Left renal pelvis (tissue), 4 donors: Measurements from ENCODE around the gene GLDC. TPM values are rescaled to one million over a fixed set of nuclear protein-coding genes. Genes with fewer than 3 reads are reported as not detected.
A peak's percentile ranks its signal among the peaks of the same experiment; 100 is the strongest.
"Not testable (repeated sequence)": the region's sequence is repeated elsewhere in the genome, so short reads cannot be mapped to it uniquely, and the experiment has no call there.

Experiments used
- DNase-seq, 4 donors: peaks; one replicate each; pipeline ENCODE4 v3.0.0-alpha.2; 2013; ENCODE audit warnings: low read depth in 4 of 4, low spot score in 3 of 4
- polyA plus RNA-seq, 4 donors: library from polyadenylated mRNA; unstranded; fragments of 120-200 nt; gene quantifications; one replicate each; pipeline ENCODE4 v1.2.1, GENCODE V29; 2013; ENCODE audit not compliant: insufficient read length in 4 of 4

The GLDC gene
- polyA plus RNA-seq, 4 donors: 1.5 to 23.6 (median 19.8) TPM

- DNase-seq: no peak
Measured at GRCh38 chr9:6665628-6666027, 20.1 kb upstream of the GLDC start.

- DNase-seq: no peak
Measured at GRCh38 chr9:6664204-6664680, 18.7 kb upstream of the GLDC start.

- no peak for DNase-seq
Measured at GRCh38 chr9:6660512-6660911, 15.0 kb upstream of the GLDC start.

GRCh38 chr9:6658628-6659353 is 13.3 kb upstream of the GLDC start:
- no peak for DNase-seq

- no peak for DNase-seq
Measured at GRCh38 chr9:6656614-6657300, 11.2 kb upstream of the GLDC start.

DNA sequence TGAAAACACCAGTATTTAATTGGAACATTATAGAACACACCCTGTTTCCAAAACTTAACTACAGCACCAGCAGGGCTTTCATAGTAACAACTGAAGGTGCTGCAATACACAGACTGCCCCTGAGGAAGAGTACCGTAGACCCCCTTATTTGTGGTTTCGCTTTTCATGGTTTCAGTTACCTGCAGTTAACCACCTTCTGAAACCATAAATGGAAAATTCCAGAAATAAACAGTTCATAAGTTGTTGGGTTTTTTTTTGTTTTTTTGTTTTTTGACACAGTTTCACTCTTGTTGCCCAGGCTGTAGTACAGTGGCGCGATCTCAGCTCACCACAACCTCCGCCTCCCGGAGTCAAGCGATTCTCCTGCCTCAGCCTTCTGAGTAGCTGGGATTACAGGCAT is 9.5 kb upstream of the GLDC start:
- no peak for DNase-seq

DNA sequence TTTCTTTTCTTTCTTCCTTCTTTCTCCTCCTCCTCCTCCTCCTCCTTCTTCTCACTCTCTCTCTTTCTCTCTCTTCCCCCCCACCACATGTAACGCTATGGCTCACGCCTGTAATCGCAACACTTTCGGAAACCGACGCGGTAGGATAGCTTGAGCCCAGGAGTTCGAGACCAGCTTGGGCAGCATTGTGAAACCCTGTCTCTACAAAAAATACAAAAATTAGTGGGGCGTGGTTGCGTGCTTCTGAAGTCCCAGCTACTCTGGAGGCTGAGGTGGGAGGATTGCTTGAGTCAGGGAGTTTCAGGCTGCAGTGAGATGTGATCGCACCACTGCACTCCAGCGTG is 736 bp upstream of the GLDC start:
- no peak for DNase-seq

DNA sequence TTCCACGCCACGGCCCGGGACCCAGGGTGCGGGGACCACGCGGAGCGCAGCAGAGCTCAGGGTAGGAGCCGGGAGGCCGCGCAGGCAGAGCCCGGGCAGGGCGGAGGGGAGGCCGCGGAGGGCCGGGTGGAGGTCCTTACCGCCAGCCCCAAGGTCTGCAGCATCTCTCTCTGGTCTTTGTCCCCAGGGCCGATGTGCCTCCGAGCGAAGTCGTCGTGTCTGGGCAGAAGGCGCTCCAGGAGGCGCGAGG is 499 bp downstream of the GLDC start:
- DNase-seq: not testable (repeated sequence)

DNA sequence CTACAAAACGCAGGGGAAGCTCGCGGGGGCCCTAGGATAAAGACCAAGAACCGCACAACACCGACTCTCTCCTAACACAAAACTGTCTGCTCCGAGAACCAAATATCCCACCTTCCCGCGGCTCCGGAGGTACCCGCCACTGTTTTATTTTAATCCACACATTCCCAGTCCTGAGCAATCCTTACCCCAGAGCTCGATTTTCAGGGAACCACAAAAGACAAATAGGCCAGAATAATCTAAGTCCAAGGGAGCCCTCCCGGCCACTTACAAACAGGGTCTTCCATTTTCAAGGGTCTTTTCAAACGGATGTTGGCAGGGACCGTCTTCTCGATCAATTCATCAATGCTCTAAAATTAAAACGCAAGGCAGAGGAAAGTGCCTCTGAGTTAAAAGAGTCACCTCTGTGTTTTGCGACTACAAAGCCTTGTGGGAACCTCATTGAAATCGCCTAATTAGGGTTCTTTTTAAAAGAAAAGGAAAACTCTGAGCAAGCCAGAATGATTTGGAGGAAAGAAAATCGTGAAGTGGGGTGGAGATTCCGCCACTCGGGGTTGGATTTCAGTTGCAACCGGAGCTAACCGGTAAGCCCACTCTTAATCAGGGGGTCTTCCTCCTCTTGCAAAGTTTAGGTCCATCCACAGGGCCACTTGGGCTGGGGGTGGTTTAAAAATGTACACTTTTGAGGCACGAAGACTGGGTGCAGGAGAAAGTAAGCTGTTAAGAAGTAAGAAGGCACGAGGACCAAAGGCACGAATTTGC is 1.0 kb downstream of the GLDC start:
- no peak for DNase-seq

DNA sequence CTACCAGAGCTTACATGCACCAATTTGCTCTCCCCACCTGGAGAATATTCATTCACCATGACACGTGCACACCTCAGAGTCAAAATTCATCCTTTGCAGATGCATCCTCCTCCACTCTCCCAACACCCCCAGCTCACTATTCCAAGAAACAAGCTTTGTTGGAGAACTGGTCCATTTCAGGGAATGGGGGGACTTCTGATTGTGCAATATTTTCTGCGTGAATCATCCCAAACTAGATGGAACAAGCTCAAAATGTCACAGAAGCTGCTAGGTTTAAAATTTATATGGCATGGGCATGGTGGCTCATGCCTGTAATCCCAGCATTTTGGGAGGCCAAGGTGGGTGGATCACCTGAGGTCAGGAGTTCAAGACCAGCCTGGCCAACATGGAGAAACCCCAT is 3.6 kb downstream of the GLDC start:
- DNase-seq: no peak

- no peak for DNase-seq
Measured at GRCh38 chr9:6641561-6641960, 4.0 kb downstream of the GLDC start.

GRCh38 chr9:6641056-6641455 is 4.5 kb downstream of the GLDC start:
- DNase-seq: no peak

GRCh38 chr9:6640268-6641051 is 5.1 kb downstream of the GLDC start:
- DNase-seq: no peak

DNA sequence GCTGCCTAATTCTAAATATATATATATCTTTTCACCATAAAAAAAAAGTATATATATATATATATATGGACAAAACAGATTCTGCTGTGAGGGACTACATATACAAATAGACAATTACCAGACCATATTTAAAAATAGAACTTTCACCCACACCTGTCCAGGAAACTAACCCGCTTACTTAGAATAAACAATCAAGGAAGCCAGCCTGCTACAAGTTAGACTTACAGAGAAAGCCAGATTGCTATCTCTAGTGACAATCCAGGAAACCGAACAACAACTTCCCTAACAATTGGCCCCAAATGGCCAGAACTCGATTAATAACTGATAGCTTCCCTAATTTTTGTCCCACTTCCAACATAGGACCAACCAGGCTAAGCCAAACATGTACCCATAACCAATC is 5.9 kb downstream of the GLDC start:
- no peak for DNase-seq

- DNase-seq: no peak
Measured at GRCh38 chr9:6634444-6634843, 11.1 kb downstream of the GLDC start.

- DNase-seq: no peak
Measured at GRCh38 chr9:6633378-6633777, 12.2 kb downstream of the GLDC start.

DNA sequence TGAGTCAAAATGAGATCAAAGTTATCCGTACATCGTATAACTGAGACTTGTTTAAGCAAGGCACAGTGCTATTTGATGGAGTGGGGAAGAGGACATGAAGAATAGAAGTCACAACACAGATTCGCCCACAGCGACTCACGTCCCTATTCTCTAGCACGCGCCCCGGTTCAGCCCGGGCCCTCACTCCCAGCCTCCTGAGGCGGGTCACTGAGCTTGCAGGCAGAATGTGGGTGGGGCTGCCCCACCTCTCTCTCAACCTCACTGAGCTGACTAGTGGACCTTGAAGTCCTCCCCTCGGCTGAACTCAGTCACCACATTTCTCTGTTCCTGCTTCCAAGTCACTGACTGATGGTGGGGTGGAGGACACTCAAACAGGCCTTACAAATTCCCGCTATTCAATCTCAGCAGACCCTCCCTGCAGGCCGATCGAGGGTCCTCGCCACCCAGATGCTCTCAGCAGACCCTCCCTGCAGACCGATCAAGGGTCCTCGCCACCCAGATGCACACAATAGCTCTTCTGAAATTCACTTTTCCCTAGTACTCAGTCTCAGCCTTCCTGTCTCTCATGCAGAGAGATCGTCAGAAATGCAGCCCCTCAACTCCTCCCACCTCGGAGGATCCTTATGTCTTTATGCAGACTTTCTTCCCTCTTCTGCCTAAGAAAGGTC is 12.9 kb downstream of the GLDC start:
- peak in 1 of 4 donors; percentile 43 for DNase-seq

GRCh38 chr9:6631207-6631512 is 14.4 kb downstream of the GLDC start:
- DNase-seq: no peak

DNA sequence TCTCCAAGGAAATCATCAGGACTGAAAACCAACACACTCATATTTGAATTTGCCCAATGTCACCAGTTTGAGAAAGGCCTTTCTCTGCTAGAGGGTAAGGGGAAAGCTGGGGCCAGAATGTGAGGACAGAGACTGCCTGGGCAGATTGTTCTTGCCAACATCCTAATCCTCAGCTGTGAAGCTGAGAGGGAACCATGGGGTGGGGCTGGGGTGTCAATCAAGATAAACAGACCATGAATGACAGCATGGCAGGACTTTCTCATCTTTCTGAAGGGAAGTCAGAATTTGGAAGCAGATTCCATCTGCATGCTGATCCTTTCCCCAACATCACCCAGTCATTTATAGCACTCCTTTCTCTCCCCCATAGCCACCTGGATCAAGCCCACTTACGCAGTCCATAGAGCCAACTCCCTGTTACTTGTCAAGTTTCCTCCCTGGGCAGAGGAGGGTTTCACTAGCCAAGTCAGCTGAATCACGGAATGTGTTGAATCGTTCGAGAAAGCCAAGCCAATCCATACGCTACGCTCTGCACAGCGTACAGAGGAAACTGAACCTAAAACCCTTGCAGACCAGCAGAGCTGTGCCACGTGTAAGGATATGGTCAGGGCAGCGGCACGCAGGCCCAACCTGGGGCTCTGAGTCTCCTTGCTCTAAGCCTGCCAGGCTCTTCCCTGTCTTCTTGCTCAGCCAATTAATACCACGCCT is 14.9 kb downstream of the GLDC start:
- no peak for DNase-seq

DNA sequence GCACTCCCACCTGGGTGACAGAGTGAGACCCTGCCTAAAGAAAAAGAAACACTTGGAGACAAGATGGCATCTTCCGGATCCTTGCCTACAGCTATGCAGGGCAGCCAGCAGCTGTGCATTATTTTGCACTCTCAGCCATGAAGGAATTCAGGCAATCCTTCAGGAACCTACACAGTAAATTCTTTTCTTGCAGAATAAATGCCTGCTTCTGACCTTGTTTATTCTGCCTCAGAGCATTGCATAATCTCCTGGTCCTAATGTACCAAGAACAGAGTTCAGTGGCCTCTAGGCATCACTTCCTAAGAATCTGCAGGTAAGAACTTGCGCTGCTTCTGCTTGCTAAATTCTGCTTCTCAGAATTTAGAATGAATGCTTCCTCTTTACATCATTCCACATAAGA is 16.8 kb downstream of the GLDC start:
- DNase-seq: no peak
